Measurements from ENCODE around the gene RNF112.

DNA sequence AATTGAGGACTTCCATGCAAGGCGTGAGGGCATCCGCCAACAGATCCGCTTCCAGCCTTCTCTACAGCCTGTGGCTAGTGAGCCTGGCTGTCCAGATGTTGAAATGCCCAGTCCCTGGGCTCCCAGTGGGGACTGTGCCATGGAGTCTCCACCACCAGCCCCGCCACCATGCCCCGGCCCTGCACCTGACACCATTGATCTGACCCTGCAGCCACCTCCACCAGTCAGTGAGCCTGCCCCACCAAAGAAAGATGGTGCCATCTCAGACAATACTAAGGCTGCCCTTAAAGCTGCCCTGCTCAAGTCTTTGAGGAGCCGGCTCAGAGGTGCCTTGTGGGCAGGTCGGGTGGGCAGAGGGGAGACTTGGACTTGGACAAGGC lies 29.7 kb upstream of the RNF112 start:
- TF ChIP-seq, protein P1, sequence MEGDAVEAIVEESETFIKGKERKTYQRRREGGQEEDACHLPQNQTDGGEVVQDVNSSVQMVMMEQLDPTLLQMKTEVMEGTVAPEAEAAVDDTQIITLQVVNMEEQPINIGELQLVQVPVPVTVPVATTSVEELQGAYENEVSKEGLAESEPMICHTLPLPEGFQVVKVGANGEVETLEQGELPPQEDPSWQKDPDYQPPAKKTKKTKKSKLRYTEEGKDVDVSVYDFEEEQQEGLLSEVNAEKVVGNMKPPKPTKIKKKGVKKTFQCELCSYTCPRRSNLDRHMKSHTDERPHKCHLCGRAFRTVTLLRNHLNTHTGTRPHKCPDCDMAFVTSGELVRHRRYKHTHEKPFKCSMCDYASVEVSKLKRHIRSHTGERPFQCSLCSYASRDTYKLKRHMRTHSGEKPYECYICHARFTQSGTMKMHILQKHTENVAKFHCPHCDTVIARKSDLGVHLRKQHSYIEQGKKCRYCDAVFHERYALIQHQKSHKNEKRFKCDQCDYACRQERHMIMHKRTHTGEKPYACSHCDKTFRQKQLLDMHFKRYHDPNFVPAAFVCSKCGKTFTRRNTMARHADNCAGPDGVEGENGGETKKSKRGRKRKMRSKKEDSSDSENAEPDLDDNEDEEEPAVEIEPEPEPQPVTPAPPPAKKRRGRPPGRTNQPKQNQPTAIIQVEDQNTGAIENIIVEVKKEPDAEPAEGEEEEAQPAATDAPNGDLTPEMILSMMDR (IDR thresholded peaks at IDR 0.05): no peak
- no peak for TF ChIP-seq EP300 (IDR thresholded peaks at IDR 0.05)
